ENCODE results near the gene ID1. TPM values are rescaled to one million over a fixed set of nuclear protein-coding genes. Genes with fewer than 3 reads are reported as not detected.

ID1 gene
- polyA plus RNA-seq, 2 of the 4 experiments (the other 2 are of a cell fraction), result 237 to 432 TPM

DNA sequence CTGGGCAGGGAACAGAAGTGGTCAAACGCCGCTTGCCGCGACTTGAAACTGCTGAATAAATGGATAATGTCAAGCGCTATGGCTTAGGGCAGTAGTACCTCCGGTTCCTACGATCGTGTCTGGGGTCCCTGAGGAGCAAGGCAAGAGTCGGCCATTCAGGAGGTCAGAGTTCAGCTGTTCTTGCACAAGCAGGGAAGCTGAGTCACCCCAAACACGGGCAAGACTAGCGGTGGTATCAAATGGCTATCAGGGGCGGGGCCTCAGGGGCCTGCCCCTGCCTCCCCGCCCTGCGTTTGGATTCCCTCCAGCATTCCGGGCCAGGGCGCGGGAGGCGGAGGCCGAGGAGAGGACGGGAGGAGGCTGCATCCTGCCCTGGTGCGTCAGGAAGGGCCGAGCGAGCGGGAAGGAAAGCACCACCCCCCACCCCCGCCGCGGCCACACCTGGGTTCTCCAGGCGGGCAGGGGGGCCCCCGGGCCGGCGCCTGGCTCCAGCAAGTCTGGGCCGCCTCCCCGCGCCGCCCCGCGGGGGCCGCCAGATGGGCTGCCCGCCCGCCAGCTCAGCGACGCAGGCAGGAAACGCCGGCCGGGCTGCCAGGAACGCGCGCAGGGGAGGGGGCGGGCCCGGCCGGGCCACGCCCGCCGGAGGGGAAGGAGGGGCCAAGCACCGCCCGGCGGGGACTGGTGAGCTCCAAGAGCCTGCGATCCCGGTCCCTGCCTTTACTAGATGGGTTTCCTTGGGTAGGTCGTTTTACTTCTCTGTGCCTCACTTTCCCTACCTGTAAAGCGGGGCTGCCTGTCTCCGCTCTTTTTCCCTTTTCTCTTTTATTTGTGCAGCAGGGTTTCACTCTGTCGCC, 32.2 kb upstream of the ID1 start (continued):
- TF ChIP-seq PBX3 (IDR thresholded peaks at IDR 0.05) (no peak; the same call in none of the 2 replicates), ZSCAN20 (CRISPR knock-in tag; IDR thresholded peaks at IDR 0.05) (peak; percentile 77; the same call in 1 of the 2 replicates), JUNB (IDR thresholded peaks at IDR 0.05) (peak; percentile 75), KDM5A (IDR thresholded peaks at IDR 0.05) (no peak), TP53 (CRISPR knock-in tag; IDR thresholded peaks at IDR 0.05) (peak; percentile 88), SMC3 (IDR thresholded peaks at IDR 0.05) (peak; percentile 44; the same call in 1 of the 3 replicates), ESRRA (IDR thresholded peaks at IDR 0.05; ENCODE audit: borderline replicate concordance, low read length) (no peak), GATA3 (IDR thresholded peaks at IDR 0.05; ENCODE audit: borderline replicate concordance) (peak; percentile 80; the same call in 1 of the 2 replicates), EP300 (IDR thresholded peaks at IDR 0.05) (peak; percentile 92 to 98), EHF (CRISPR knock-in tag; IDR thresholded peaks at IDR 0.05) (peak; percentile 93), FOSL2 (IDR thresholded peaks at IDR 0.05) (peak; percentile 85), FOSL2 (CRISPR knock-in tag; IDR thresholded peaks at IDR 0.05) (peak; percentile 98), POLR2A (IDR thresholded peaks at IDR 0.05; ENCODE audit: low read length) (peak; percentile 52), HOXB5 (CRISPR knock-in tag; IDR thresholded peaks at IDR 0.05) (peak; percentile 93), POLR2AphosphoS2 (conservative IDR thresholded peaks at IDR 0.05; ENCODE audit: low read length) (peak; percentile 95), RAD21 (conservative IDR thresholded peaks at IDR 0.05 in 1 of 2, IDR thresholded peaks at IDR 0.05 in 1 of 2) (peak in 1 of 2 experiments; percentile 44; a peak in 3 of 5 replicates), ZNF302 (CRISPR knock-in tag; IDR thresholded peaks at IDR 0.05) (peak; percentile 80), HOXB13 (CRISPR knock-in tag; IDR thresholded peaks at IDR 0.05; ENCODE audit: low read depth) (peak; percentile 29)
- TF ChIP-seq, protein P1, sequence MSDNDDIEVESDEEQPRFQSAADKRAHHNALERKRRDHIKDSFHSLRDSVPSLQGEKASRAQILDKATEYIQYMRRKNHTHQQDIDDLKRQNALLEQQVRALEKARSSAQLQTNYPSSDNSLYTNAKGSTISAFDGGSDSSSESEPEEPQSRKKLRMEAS (IDR thresholded peaks at IDR 0.05), result peak; percentile 75
- TF ChIP-seq, protein P2, sequence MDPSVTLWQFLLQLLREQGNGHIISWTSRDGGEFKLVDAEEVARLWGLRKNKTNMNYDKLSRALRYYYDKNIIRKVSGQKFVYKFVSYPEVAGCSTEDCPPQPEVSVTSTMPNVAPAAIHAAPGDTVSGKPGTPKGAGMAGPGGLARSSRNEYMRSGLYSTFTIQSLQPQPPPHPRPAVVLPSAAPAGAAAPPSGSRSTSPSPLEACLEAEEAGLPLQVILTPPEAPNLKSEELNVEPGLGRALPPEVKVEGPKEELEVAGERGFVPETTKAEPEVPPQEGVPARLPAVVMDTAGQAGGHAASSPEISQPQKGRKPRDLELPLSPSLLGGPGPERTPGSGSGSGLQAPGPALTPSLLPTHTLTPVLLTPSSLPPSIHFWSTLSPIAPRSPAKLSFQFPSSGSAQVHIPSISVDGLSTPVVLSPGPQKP (IDR thresholded peaks at IDR 0.05; ENCODE audit: low read depth, low read length), result no peak
- TF ChIP-seq, protein P3, sequence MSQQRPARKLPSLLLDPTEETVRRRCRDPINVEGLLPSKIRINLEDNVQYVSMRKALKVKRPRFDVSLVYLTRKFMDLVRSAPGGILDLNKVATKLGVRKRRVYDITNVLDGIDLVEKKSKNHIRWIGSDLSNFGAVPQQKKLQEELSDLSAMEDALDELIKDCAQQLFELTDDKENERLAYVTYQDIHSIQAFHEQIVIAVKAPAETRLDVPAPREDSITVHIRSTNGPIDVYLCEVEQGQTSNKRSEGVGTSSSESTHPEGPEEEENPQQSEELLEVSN (IDR thresholded peaks at IDR 0.05; ENCODE audit: borderline replicate concordance, low read depth), result peak; percentile 78

- Histone ChIP-seq H3K4me3 (peak overlapping the region; percentile 62), H3K9me3 (no peaks in the 10 kb centered on the region), H3K27ac (peak overlapping the region; percentile 93 to 99), H3K4me2 (peak overlapping the region; percentile 89), H3K4me1 (peaks cover 45% of the 10 kb centered on the region)
- DNase-seq (ENCODE audit: low read depth in 1 of 2, low spot score in 1 of 2), result peak in 1 of 2 experiments; percentile 60
- WGBS (ENCODE audit: missing lambda C conversion rate), result 2% methylated on average over 19 of the region's 19 CpGs
- POLR2A ChIA-PET, result interaction anchor here (0.6 to 3.6 kb wide), 14 partner anchors 11 to 150 kb away, joined by 3 to 214 read pairs (median 12); partner anchors contain the start of genes BCL2L1 and ID1
- CTCF ChIA-PET, result interaction anchor here (1.3 to 28.4 kb wide), 6 partner anchors 13 to 149 kb away, joined by 4 to 903 read pairs (median 54); partner anchors contain the start of genes BCL2L1 and ID1
- peak in 1 of 2 experiments; percentile 1; a peak in 3 of 6 replicates for ATAC-seq
- FAIRE-seq, result no peak
- TF ChIP-seq HOXA7 (CRISPR knock-in tag; IDR thresholded peaks at IDR 0.05) (peak; percentile 76), BHLHE40 (IDR thresholded peaks at IDR 0.05; ENCODE audit: low read depth, low read length) (0 out of 2 replicates have a peak, but pooled peaks have one; percentile 20), HOXB13 (CRISPR knock-in tag; IDR thresholded peaks at IDR 0.05; ENCODE audit: low read depth) (peak; percentile 13; the same call in 1 of the 2 replicates), RARB (CRISPR knock-in tag; IDR thresholded peaks at IDR 0.05) (peak; percentile 80; the same call in 1 of the 2 replicates), FOXS1 (CRISPR knock-in tag; IDR thresholded peaks at IDR 0.05) (no peak), EHMT2 (IDR thresholded peaks at IDR 0.05; ENCODE audit: low read depth) (no peak), RNF2 (IDR thresholded peaks at IDR 0.05; ENCODE audit: borderline replicate concordance, low read depth) (no peak), CHD4 (IDR thresholded peaks at IDR 0.05; ENCODE audit: borderline replicate concordance) (no peak), SMC3 (IDR thresholded peaks at IDR 0.05) (no peak), FOSB (CRISPR knock-in tag; IDR thresholded peaks at IDR 0.05) (0 out of 2 replicates have a peak, but pooled peaks have one; percentile 74), HDAC2 (IDR thresholded peaks at IDR 0.05) (peak; percentile 63; the same call in 1 of the 2 replicates), POLR2AphosphoS2 (conservative IDR thresholded peaks at IDR 0.05; ENCODE audit: low read length) (no peak), MAFK (IDR thresholded peaks at IDR 0.05; ENCODE audit: partially characterized antibody) (no peak), POLR2A (IDR thresholded peaks at IDR 0.05; ENCODE audit: low read length) (no peak)
- TF ChIP-seq, protein P3 (IDR thresholded peaks at IDR 0.05; ENCODE audit: borderline replicate concordance, low read depth), result no peak
- TF ChIP-seq, protein P1 (IDR thresholded peaks at IDR 0.05), result peak; percentile 25; the same call in 1 of the 2 replicates
These were observed 31.4 kb upstream of the ID1 start for GRCh38 chr20:31573555-31574321.

All from A549 (cell line).